Tibial nerve (tissue), 4 donors: ENCODE data around the gene PDGFB. TPM values are rescaled to one million over a fixed set of nuclear protein-coding genes. Genes with fewer than 3 reads are reported as not detected.

ENCODE experiments used
- DNase-seq, 2 donors: peaks; one replicate each; pipeline ENCODE4 v3.0.0-alpha.2; 2019; ENCODE audit warnings: low spot score in 2 of 2
- H3K27ac ChIP-seq, 4 donors: fragments of 200-600 bp; sonication (generic) in 3 of 4; one replicate each; pipeline ENCODE4 v1.5.1; 2017 to 2019; ENCODE audit warnings: mild to moderate bottlenecking in 1 of 4
- H3K27me3 ChIP-seq, 2 donors: fragments of 200-600 bp; sonication (generic) in 1 of 2; one replicate each; pipeline versions ENCODE4 v1.5.1 to v1.6.0; 2017 to 2019
- H3K36me3 ChIP-seq, 3 donors: fragments of 200-600 bp; sonication (generic); one replicate each; pipeline ENCODE4 v1.5.1; 2018 to 2019
- H3K4me1 ChIP-seq, 4 donors: fragments of 200-600 bp; sonication (generic) in 3 of 4; one replicate each; pipeline ENCODE4 v1.5.1; 2017 to 2019
- H3K4me3 ChIP-seq, 4 donors: fragments of 200-600 bp; sonication (generic) in 3 of 4; one replicate each; pipeline ENCODE4 v1.5.1; 2017 to 2019; ENCODE audit warnings: mild to moderate bottlenecking in 1 of 4, moderate library complexity in 1 of 4
- H3K9me3 ChIP-seq, 4 donors: fragments of 200-600 bp; sonication (generic) in 3 of 4; one replicate each; pipeline ENCODE4 v1.5.1; 2017 to 2019
- CTCF ChIP-seq, 5 experiments: fragments of 200-600 bp in 3 of 5; fragments of 450-650 bp in 2 of 5; sonication (generic) in 3 of 5; IDR thresholded peaks; one replicate each; pipeline ENCODE4 v1.5.1; 2016 to 2019; ENCODE audit warnings: antibody characterized with exemption in 5 of 5, mild to moderate bottlenecking in 3 of 5, moderate library complexity in 2 of 5
- EP300 ChIP-seq, 2 donors: sonication (generic); formaldehyde crosslinking; IDR thresholded peaks; one replicate each; pipeline ENCODE4 v1.6.1; 2017; ENCODE audit warnings: antibody characterized with exemption in 2 of 2, mild to moderate bottlenecking in 1 of 2
- POLR2A ChIP-seq, 2 donors: fragments of 450-650 bp; IDR thresholded peaks; one replicate each; pipeline ENCODE4 v1.6.1; 2017; ENCODE audit warnings: antibody characterized with exemption in 2 of 2, mild to moderate bottlenecking in 2 of 2, moderate library complexity in 2 of 2
- WGBS, 2 donors: methylation state at CpG; one replicate each; pipeline ENCODE4 v1.1.5; 2018; 5-methylcytosine and 5-hydroxymethylcytosine counted together
- total RNA-seq, 4 donors: library from RNA; depleted of rRNA; stranded (reverse); fragments of >200 nt; gene quantifications; one replicate each; pipeline ENCODE4 v1.1.0, GENCODE V29; 2016

Gene PDGFB
- total RNA-seq, 4 donors from 2014 or later: 7.5 to 22.2 (median 10.2) TPM

DNA sequence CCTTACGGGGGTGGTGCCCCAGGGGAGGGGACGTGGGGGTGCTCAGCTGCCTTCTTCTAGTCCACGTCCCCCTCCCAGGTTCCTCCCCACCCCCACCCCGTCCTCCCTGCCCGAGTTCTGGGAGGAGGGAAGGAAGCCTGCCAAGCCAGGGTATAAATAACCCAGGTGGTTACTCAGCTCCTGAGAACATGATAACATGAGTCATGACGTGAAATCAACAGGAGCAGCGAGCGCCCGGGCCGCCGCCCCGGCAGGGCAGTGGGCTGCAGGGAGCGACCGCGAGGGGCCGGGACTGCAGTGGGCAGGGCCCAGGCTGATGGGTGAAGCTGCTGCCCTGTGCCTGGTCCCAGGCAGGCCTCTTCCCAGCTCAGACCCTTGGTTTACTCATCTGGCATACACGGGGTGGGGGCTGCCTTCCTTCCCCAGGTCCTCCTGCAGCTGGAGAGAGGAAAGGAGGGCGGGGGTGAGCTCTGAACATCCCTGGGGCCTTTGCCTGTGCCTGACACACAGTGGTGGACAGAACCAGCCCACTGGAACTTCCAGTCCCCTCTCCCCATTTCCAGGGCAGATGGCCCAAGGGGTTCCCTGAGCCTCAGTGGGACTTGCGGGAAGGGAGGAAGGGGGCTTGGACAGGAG is 8.8 kb upstream of the PDGFB start:
- H3K4me3 ChIP-seq: no peak overlapping the region
- peak in 1 of 2 donors; percentile 45 for DNase-seq
- peaks cover 0 to 41% (median 26%) of the 10 kb centered on the region in 4 donors for H3K4me1 ChIP-seq
- peak overlapping the region in 3 of 4 donors; percentile 14 to 79 (median 23) for H3K27ac ChIP-seq
- H3K36me3 ChIP-seq: no peaks in the 10 kb centered on the region
- no peaks in the 10 kb centered on the region for H3K27me3 ChIP-seq
- 35 to 46% methylated on average over 17 to 18 of the region's 19 CpGs for WGBS, 2 donors
- no peaks in the 10 kb centered on the region for H3K9me3 ChIP-seq
- peak in 1 of 2 donors; percentile 43 for TF ChIP-seq EP300 (IDR thresholded peaks at IDR 0.05)
- no peak for TF ChIP-seq POLR2A (IDR thresholded peaks at IDR 0.05)
- peak in 1 of 5 experiments; percentile 10 for TF ChIP-seq CTCF (IDR thresholded peaks at IDR 0.05)

DNA sequence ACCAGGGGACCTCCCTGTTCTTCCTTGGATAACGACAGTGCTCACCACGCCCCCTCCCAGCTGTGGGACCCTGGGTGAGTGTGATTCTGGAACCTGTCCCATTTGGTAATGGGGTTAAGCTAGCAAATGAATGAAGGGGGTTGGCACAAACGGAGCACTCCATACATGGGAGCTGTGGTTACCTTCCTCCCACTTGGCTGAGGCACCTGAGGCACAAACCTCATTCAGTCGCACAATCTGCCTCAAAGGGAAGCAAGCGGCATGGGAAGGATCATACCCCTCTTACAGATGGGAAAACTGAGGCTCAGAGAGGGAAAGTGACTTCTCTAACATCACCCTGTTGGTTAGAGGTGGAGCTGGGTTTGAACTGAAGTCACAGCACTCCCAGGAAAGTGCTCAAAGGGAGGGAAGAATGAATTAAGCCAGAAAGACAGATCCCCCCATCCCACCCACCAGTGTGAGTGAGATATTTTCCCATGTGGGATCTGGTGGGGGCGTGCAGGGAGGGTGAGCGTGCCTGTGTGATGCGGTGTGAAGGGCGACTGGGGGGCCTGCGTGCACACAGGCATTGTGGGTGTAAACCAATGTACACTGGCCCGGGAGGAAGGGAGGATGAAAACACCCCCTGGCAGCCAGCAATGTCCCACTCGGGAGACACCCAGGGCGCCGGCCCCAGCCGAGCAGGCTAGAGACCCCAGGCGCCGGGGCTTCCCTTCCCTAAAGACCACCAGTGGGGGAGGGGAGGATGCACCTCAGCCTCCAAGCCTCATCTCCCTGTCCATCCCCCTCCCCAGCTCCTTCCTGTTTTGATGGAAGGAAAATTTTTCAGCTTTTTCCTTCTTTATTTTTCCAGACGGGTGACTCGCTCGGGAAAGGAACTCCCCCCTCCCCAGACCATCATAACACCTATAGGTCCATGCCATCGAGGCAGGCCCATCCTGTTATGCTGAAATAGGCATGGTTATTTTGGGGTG is 8.0 kb upstream of the PDGFB start:
- no peak overlapping the region for H3K4me3 ChIP-seq
- TF ChIP-seq CTCF (IDR thresholded peaks at IDR 0.05): no peak
- TF ChIP-seq POLR2A (IDR thresholded peaks at IDR 0.05): no peak
- no peak for TF ChIP-seq EP300 (IDR thresholded peaks at IDR 0.05)
- 33 to 35% methylated on average over 21 of the region's 21 CpGs for WGBS, 2 donors

DNA sequence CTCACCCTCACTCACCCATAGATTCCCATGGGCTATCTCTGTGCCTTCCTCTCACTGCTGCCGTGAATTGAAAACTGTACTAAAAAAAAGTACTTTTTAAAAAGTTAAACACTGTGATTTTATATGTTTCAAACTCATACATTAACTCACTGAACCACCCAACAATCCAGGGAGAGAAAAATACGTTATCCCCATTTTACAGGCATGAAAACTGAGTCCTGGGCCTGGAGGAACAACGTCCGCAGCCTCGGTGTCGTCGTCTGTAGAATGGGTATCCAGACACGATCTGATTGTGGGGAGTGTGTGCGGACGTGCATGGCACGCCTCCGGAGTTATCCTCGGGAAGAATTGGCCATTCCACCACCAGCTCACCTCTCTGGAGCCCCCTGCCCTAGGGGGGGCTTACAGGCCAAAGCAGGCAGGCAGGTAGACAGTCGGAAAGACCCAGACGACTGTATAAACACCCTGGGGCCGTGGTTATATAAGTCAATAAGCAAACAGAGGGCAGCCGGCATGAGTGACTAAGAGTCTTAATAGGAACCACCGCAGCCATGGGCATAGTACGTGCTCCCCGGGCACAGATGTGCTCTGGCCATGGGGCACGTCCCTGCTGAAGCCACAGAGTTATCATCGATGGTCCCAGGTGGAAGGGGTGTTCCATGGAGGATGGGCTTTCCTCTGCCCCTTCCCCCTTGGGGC is 7.1 kb upstream of the PDGFB start:
- Histone ChIP-seq H3K4me1 (peaks cover 0 to 43% (median 26%) of the 10 kb centered on the region in 4 donors), H3K36me3 (no peaks in the 10 kb centered on the region), H3K9me3 (no peaks in the 10 kb centered on the region), H3K27ac (no peak overlapping the region), H3K4me3 (no peak overlapping the region), H3K27me3 (no peaks in the 10 kb centered on the region)
- 77 to 80% methylated on average over 22 of the region's 22 CpGs for WGBS, 2 donors
- DNase-seq: no peak
- TF ChIP-seq EP300 (IDR thresholded peaks at IDR 0.05) (no peak), CTCF (IDR thresholded peaks at IDR 0.05) (no peak), POLR2A (IDR thresholded peaks at IDR 0.05) (no peak)

More for the DNA sequence above, 8.0 kb upstream of the PDGFB start:
- no peak for DNase-seq
- Histone ChIP-seq H3K9me3 (no peaks in the 10 kb centered on the region), H3K27ac (peak overlapping the region in 1 of 4 donors; percentile 79), H3K36me3 (no peaks in the 10 kb centered on the region), H3K4me1 (peaks cover 0 to 43% (median 26%) of the 10 kb centered on the region in 4 donors), H3K27me3 (no peaks in the 10 kb centered on the region)

- Histone ChIP-seq H3K27me3 (no peaks in the 10 kb centered on the region), H3K9me3 (no peaks in the 10 kb centered on the region), H3K27ac (no peak overlapping the region), H3K4me3 (no peak overlapping the region), H3K4me1 (peaks cover 0 to 40% (median 26%) of the 10 kb centered on the region in 4 donors), H3K36me3 (no peaks in the 10 kb centered on the region)
- WGBS, 2 donors: 93 to 94% methylated on average over 5 of the region's 5 CpGs
- DNase-seq: no peak
- TF ChIP-seq CTCF (IDR thresholded peaks at IDR 0.05) (no peak), POLR2A (IDR thresholded peaks at IDR 0.05) (no peak), EP300 (IDR thresholded peaks at IDR 0.05) (no peak)
Measured at GRCh38 chr22:39250838-39251237, 6.1 kb upstream of the PDGFB start.
